Adipocyte (in vitro differentiated cells): ENCODE data around the gene EDAR.
A peak's percentile ranks its signal among the peaks of the same experiment; 100 is the strongest.

Experiments used
- DNase-seq: peaks from one replicate; pipeline ENCODE4 v3.0.0-alpha.2; 2015; ENCODE audit warnings: low read depth
- H3K27me3 ChIP-seq: replicated peaks from 2 replicates; pipeline ENCODE4 v1.7.0; 2013; ENCODE audit warnings: mild to moderate bottlenecking, low read length, moderate library complexity; ENCODE audit not compliant: control insufficient read depth, insufficient read depth
- H3K36me3 ChIP-seq: 2 replicates; pipeline ENCODE4 v1.7.0; 2013; ENCODE audit warnings: low read length, mild to moderate bottlenecking, moderate library complexity; ENCODE audit not compliant: control insufficient read depth, insufficient read depth, severe bottlenecking
- H3K4me1 ChIP-seq: 2 replicates; pipeline ENCODE4 v1.7.0; 2013; ENCODE audit warnings: mild to moderate bottlenecking, low read length, moderate library complexity; ENCODE audit not compliant: control insufficient read depth, insufficient read depth
- H3K4me3 ChIP-seq: 2 replicates; pipeline ENCODE4 v1.7.0; 2013; ENCODE audit warnings: mild to moderate bottlenecking, low read length, moderate library complexity
- H3K9ac ChIP-seq: 2 replicates; pipeline ENCODE4 v1.7.0; 2013; ENCODE audit warnings: mild to moderate bottlenecking, low read length, moderate library complexity
- H3K9me3 ChIP-seq: 2 replicates; pipeline ENCODE4 v1.7.0; 2013; ENCODE audit warnings: mild to moderate bottlenecking, low read length, moderate library complexity; ENCODE audit not compliant: control insufficient read depth

The EDAR gene

DNA sequence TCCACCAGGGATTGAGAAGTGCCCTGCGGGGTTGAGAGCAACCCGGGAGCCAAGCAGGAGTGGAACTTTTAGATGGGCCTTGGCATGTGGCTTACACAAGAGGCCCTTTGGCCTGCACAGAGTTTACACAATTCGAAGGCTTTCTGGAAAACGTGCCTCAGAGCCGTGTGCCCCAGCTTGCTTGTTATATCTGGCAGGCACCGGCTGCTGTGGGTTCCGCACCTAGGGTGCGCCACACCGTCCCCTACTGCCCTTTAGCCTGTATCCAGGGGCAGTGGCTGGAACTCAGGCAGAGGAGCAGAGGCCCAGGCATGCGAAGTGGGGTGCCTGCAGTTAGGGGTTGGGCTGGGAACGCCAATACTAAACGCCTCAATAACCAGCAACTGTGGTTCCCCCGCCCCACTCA, 32.9 kb upstream of the EDAR start:
- Histone ChIP-seq H3K36me3 (no peaks in the 10 kb centered on the region), H3K4me1 (peaks cover 30% of the 10 kb centered on the region), H3K9me3 (peaks cover 4% of the 10 kb centered on the region), H3K9ac (no peak overlapping the region), H3K4me3 (no peak overlapping the region), H3K27me3 (peaks cover 36% of the 10 kb centered on the region)
- DNase-seq: no peak

DNA sequence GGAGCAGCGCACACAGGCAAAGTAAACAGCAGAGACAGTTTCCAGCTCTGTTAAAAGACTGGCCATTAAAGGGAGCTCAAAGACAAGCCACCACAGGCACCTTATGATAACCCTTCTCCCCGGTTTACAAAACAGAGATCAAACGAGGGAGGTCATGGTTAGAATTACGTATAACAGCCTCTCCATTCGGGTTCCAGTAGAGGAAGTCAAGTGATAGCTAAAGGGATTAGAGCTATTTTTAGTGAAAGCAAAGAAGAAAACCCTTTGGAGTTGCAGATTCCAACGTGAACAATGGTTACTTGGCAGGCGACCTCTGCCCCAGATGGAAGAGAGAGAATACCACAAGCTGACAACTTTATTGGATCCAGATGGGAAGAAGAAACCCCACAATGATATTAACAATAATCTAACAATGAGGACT, 31.2 kb upstream of the EDAR start:
- Histone ChIP-seq H3K27me3 (peaks cover 36% of the 10 kb centered on the region), H3K4me1 (peaks cover 36% of the 10 kb centered on the region), H3K9ac (peak overlapping the region; percentile 14), H3K36me3 (no peaks in the 10 kb centered on the region), H3K4me3 (peak overlapping the region; percentile 36), H3K9me3 (peaks cover 8% of the 10 kb centered on the region)
- no peak for DNase-seq

- Histone ChIP-seq H3K4me3 (no peak overlapping the region), H3K9me3 (peaks cover 8% of the 10 kb centered on the region), H3K9ac (no peak overlapping the region), H3K4me1 (peaks cover 36% of the 10 kb centered on the region), H3K36me3 (no peaks in the 10 kb centered on the region), H3K27me3 (peaks cover 36% of the 10 kb centered on the region)
- no peak for DNase-seq
These were observed 29.4 kb upstream of the EDAR start for GRCh38 chr2:109018452-109018851.

DNA sequence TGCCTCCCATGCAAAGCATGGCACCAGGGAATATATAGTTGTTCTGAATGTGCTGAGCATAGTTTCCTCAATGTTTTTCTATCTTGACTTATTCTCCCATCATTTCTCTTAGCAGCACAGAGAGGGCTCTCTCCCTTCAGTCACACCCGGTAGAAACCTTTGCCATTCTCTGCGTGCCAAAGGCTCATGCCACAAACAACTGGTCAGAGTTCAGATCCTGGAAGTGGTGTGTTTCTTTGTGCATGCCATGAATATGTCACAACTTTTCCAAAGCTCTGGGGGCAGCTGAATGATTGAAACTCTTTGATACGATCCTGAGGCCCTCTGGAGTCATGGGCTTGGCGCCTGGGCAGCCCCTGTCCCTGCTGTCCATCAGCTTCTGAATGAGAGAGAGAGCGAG, 28.0 kb upstream of the EDAR start:
- no peaks in the 10 kb centered on the region for H3K36me3 ChIP-seq

GRCh38 chr2:109016376-109016775, 27.4 kb upstream of the EDAR start:
- H3K9me3 ChIP-seq: peaks cover 8% of the 10 kb centered on the region
- peaks cover 27% of the 10 kb centered on the region for H3K4me1 ChIP-seq
- no peak for DNase-seq
- peaks cover 46% of the 10 kb centered on the region for H3K27me3 ChIP-seq
- H3K4me3 ChIP-seq: no peak overlapping the region
- H3K36me3 ChIP-seq: no peaks in the 10 kb centered on the region
- no peak overlapping the region for H3K9ac ChIP-seq

More for the DNA sequence above, 28.0 kb upstream of the EDAR start:
- peaks cover 44% of the 10 kb centered on the region for H3K27me3 ChIP-seq
- peaks cover 8% of the 10 kb centered on the region for H3K9me3 ChIP-seq
- H3K9ac ChIP-seq: no peak overlapping the region
- no peak overlapping the region for H3K4me3 ChIP-seq
- H3K4me1 ChIP-seq: peaks cover 33% of the 10 kb centered on the region
- no peak for DNase-seq

GRCh38 chr2:109014476-109014875, 25.5 kb upstream of the EDAR start:
- DNase-seq: no peak
- peaks cover 42% of the 10 kb centered on the region for H3K27me3 ChIP-seq

DNA sequence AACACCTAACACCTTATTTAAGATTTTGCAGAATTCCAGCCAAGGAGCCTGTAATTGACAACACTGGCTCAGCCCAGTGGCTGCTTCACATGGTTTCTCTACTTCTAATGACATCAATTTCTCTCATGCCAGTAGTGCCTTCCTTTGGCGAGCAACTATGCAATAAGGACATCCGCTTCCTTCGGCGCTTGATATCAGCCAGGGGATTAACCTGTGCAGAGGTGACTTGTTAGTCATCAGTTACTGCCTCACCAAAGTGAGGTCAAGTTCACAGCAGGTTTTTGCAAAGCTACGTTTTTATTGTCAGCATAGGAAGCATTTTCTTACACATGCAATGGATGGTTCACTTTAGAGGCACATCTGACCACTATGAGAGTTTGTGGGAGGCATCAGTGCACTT, 24.0 kb upstream of the EDAR start:
- no peak overlapping the region for H3K4me3 ChIP-seq
- H3K27me3 ChIP-seq: peaks cover 35% of the 10 kb centered on the region
- no peak for DNase-seq
- peaks cover 12% of the 10 kb centered on the region for H3K4me1 ChIP-seq
- H3K9me3 ChIP-seq: peaks cover 4% of the 10 kb centered on the region
- H3K36me3 ChIP-seq: no peaks in the 10 kb centered on the region
- H3K9ac ChIP-seq: no peak overlapping the region

More at GRCh38 chr2:109014476-109014875, 25.5 kb upstream of the EDAR start:
- Histone ChIP-seq H3K9me3 (peaks cover 4% of the 10 kb centered on the region), H3K36me3 (no peaks in the 10 kb centered on the region), H3K4me3 (no peak overlapping the region), H3K9ac (no peak overlapping the region), H3K4me1 (peaks cover 12% of the 10 kb centered on the region)

- DNase-seq: no peak
- Histone ChIP-seq H3K36me3 (no peaks in the 10 kb centered on the region), H3K4me3 (no peak overlapping the region)
These were observed 21.0 kb upstream of the EDAR start for GRCh38 chr2:109009920-109010610.

GRCh38 chr2:109006971-109007370, 18.0 kb upstream of the EDAR start:
- H3K36me3 ChIP-seq: no peaks in the 10 kb centered on the region
- no peak overlapping the region for H3K9ac ChIP-seq
- H3K9me3 ChIP-seq: no peaks in the 10 kb centered on the region
- peaks cover 5% of the 10 kb centered on the region for H3K4me1 ChIP-seq
- peaks cover 36% of the 10 kb centered on the region for H3K27me3 ChIP-seq
- H3K4me3 ChIP-seq: no peak overlapping the region
- no peak for DNase-seq

More at GRCh38 chr2:109009920-109010610, 21.0 kb upstream of the EDAR start:
- H3K27me3 ChIP-seq: peaks cover 34% of the 10 kb centered on the region
- no peaks in the 10 kb centered on the region for H3K9me3 ChIP-seq
- H3K9ac ChIP-seq: no peak overlapping the region
- H3K4me1 ChIP-seq: peaks cover 5% of the 10 kb centered on the region

GRCh38 chr2:109005686-109006204, 16.7 kb upstream of the EDAR start:
- H3K4me3 ChIP-seq: no peak overlapping the region
- H3K36me3 ChIP-seq: no peaks in the 10 kb centered on the region
- no peak for DNase-seq
- peaks cover 5% of the 10 kb centered on the region for H3K4me1 ChIP-seq
- H3K9me3 ChIP-seq: no peaks in the 10 kb centered on the region
- H3K9ac ChIP-seq: no peak overlapping the region
- peaks cover 38% of the 10 kb centered on the region for H3K27me3 ChIP-seq

GRCh38 chr2:109001201-109001600, 12.2 kb upstream of the EDAR start:
- Histone ChIP-seq H3K27me3 (peaks cover 42% of the 10 kb centered on the region), H3K36me3 (no peaks in the 10 kb centered on the region), H3K4me3 (no peak overlapping the region), H3K9ac (no peak overlapping the region), H3K4me1 (peaks cover 17% of the 10 kb centered on the region), H3K9me3 (no peaks in the 10 kb centered on the region)
- DNase-seq: no peak
